Measurements from ENCODE around the gene AMH. TPM values are rescaled to one million over a fixed set of nuclear protein-coding genes. Genes with fewer than 3 reads are reported as not detected.

AMH gene
- polyA plus RNA-seq, 1 donor (not counting 4 experiments of a cell fraction or from before 2014, with no cell fraction given) = 0.07 TPM

- FAIRE-seq = no peak
- no peak for DNase-seq (ENCODE audit: low read depth, low spot score)
- dilution Hi-C loops (cut with MboI; ENCODE audit: extremely low pct_ligation_motif_present, low sequenced_read_pairs) = no loop called here
- Histone ChIP-seq H2AFZ (ENCODE audit: control insufficient read depth, low read length) (no peak overlapping the region), H3K4me1 (ENCODE audit: control insufficient read depth, extremely low read depth, insufficient read depth, low read length) (peaks cover 43% of the 10 kb centered on the region), H3K79me2 (ENCODE audit: control insufficient read depth, insufficient read depth, low read length) (peaks cover 87% of the 10 kb centered on the region), H4K20me1 (ENCODE audit: control insufficient read depth, extremely low read depth, insufficient read depth, low read length) (peaks cover 38% of the 10 kb centered on the region), H3K4me2 (ENCODE audit: control insufficient read depth, extremely low read depth, insufficient read depth, low read depth, low read length) (peak overlapping the region; percentile 95), H3K36me3 (ENCODE audit: control insufficient read depth in 2 of 2, extremely low read depth in 1 of 2, insufficient read depth in 2 of 2, low read length in 2 of 2) (peaks cover 17 to 24% of the 10 kb centered on the region in 2 experiments), H3K9me3 (ENCODE audit: control insufficient read depth, low read depth, low read length) (no peaks in the 10 kb centered on the region), H3K27me3 (ENCODE audit: control insufficient read depth, extremely low read depth, insufficient read depth, low read length) (no peaks in the 10 kb centered on the region), H3K9me1 (ENCODE audit: control insufficient read depth, extremely low read depth, insufficient read depth, low read length) (peaks cover 7% of the 10 kb centered on the region), H3K4me3 (ENCODE audit: control insufficient read depth in 2 of 3, extremely low read depth in 1 of 3, insufficient read depth in 2 of 3, low read depth in 1 of 3, low read length in 3 of 3) (peak overlapping the region in 2 of 3 experiments; percentile 31 to 33), H3K27ac (ENCODE audit: control insufficient read depth, insufficient read depth, low read length) (no peak overlapping the region), H3K9ac (ENCODE audit: control insufficient read depth, extremely low read depth, insufficient read depth, low read length) (peak overlapping the region; percentile 9)
- TF ChIP-seq, protein P1, sequence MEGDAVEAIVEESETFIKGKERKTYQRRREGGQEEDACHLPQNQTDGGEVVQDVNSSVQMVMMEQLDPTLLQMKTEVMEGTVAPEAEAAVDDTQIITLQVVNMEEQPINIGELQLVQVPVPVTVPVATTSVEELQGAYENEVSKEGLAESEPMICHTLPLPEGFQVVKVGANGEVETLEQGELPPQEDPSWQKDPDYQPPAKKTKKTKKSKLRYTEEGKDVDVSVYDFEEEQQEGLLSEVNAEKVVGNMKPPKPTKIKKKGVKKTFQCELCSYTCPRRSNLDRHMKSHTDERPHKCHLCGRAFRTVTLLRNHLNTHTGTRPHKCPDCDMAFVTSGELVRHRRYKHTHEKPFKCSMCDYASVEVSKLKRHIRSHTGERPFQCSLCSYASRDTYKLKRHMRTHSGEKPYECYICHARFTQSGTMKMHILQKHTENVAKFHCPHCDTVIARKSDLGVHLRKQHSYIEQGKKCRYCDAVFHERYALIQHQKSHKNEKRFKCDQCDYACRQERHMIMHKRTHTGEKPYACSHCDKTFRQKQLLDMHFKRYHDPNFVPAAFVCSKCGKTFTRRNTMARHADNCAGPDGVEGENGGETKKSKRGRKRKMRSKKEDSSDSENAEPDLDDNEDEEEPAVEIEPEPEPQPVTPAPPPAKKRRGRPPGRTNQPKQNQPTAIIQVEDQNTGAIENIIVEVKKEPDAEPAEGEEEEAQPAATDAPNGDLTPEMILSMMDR (optimal IDR thresholded peaks at IDR 0.05 in 1 of 3, IDR thresholded peaks at IDR 0.05 in 1 of 3, conservative IDR thresholded peaks at IDR 0.05 in 1 of 3; ENCODE audit: extremely low read depth in 1 of 3, insufficient read depth in 2 of 3, low read length in 3 of 3) = no peak
- TF ChIP-seq EZH2 (IDR thresholded peaks at IDR 0.05; ENCODE audit: low read length) = no peak
Measured at GRCh38 chr19:2239771-2240770, 9.1 kb upstream of the AMH start.

GRCh38 chr19:2240881-2241760, 8.0 kb upstream of the AMH start:
- no peak for DNase-seq (ENCODE audit: low read depth, low spot score)
- Histone ChIP-seq H4K20me1 (ENCODE audit: control insufficient read depth, extremely low read depth, insufficient read depth, low read length) (peaks cover 38% of the 10 kb centered on the region), H3K4me3 (ENCODE audit: control insufficient read depth in 2 of 3, extremely low read depth in 1 of 3, insufficient read depth in 2 of 3, low read depth in 1 of 3, low read length in 3 of 3) (peak overlapping the region; percentile 2 to 52 (median 26)), H2AFZ (ENCODE audit: control insufficient read depth, low read length) (no peak overlapping the region), H3K36me3 (ENCODE audit: control insufficient read depth in 2 of 2, extremely low read depth in 1 of 2, insufficient read depth in 2 of 2, low read length in 2 of 2) (peaks cover 27 to 30% of the 10 kb centered on the region in 2 experiments), H3K9me1 (ENCODE audit: control insufficient read depth, extremely low read depth, insufficient read depth, low read length) (peaks cover 7% of the 10 kb centered on the region), H3K4me1 (ENCODE audit: control insufficient read depth, extremely low read depth, insufficient read depth, low read length) (peaks cover 41% of the 10 kb centered on the region), H3K27ac (ENCODE audit: control insufficient read depth, insufficient read depth, low read length) (peak overlapping the region; percentile 28), H3K9me3 (ENCODE audit: control insufficient read depth, low read depth, low read length) (no peaks in the 10 kb centered on the region), H3K79me2 (ENCODE audit: control insufficient read depth, insufficient read depth, low read length) (peaks cover 79% of the 10 kb centered on the region), H3K9ac (ENCODE audit: control insufficient read depth, extremely low read depth, insufficient read depth, low read length) (peak overlapping the region; percentile 54), H3K4me2 (ENCODE audit: control insufficient read depth, extremely low read depth, insufficient read depth, low read depth, low read length) (peak overlapping the region; percentile 73), H3K27me3 (ENCODE audit: control insufficient read depth, extremely low read depth, insufficient read depth, low read length) (no peaks in the 10 kb centered on the region)
- TF ChIP-seq, protein P1 (optimal IDR thresholded peaks at IDR 0.05 in 1 of 3, IDR thresholded peaks at IDR 0.05 in 1 of 3, conservative IDR thresholded peaks at IDR 0.05 in 1 of 3; ENCODE audit: extremely low read depth in 1 of 3, insufficient read depth in 2 of 3, low read length in 3 of 3) = no peak
- no peak for TF ChIP-seq EZH2 (IDR thresholded peaks at IDR 0.05; ENCODE audit: low read length)
- dilution Hi-C loops (cut with MboI; ENCODE audit: extremely low pct_ligation_motif_present, low sequenced_read_pairs) = no loop called here
- FAIRE-seq = no peak

Data from keratinocyte (primary cell).